Dermis microvascular lymphatic vessel endothelial cell (primary cell): Measurements from ENCODE around the gene JARID2. TPM values are rescaled to one million over a fixed set of nuclear protein-coding genes. Genes with fewer than 3 reads are reported as not detected.
"Not testable (repeated sequence)": the region's sequence is repeated elsewhere in the genome, so short reads cannot be mapped to it uniquely, and the experiment has no call there.

ENCODE experiments used
- DNase-seq, 2 donors: peaks; one replicate each; pipeline versions ENCODE4 v3.0.0 to v3.0.0-alpha.2; 2010; ENCODE audit warnings: low read depth in 2 of 2
- total RNA-seq: library from RNA; depleted of rRNA; stranded (reverse); fragments of >200 nt; gene quantifications from 2 replicates; pipeline ENCODE4 v1.2.1, GENCODE V29; 2014

JARID2 gene
- total RNA-seq, 1 donor from 2014 or later = 11.8 TPM

DNA sequence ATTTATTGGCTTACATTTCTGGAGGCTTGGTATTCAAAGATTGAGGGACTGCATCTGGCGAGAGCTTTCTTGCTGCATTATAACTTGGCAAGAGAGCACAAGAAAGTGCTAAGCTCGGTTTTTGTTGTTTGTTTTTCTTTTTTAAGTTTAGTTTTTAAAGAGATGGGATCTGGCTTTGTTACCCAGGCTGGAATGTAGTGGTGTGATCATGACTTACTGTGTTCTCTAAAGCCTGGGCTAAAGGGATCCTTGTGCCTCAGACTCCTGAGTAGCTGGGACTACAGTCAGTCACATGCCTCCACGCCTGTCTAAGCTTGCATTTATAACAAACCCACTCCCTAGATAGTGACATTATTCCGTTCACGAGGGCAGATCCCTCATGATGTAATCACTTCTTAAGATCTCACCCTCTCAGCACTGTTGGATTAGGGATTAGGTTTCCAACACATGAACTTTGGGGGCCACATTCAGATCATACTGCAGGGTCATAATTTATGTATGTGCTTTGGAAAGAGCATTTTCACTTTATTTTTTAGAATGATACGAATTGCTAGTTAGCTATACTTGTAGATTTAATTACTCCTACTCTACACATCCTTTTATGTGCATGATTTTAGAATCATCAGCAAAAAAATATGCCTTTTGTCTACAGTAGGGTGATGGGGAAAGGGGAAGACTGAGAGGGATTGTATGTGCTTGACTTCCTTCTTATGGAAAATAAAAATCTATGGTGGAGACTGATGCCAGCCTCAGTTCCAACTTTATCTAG, 167.8 kb downstream of the JARID2 start:
- no peak for DNase-seq

DNA sequence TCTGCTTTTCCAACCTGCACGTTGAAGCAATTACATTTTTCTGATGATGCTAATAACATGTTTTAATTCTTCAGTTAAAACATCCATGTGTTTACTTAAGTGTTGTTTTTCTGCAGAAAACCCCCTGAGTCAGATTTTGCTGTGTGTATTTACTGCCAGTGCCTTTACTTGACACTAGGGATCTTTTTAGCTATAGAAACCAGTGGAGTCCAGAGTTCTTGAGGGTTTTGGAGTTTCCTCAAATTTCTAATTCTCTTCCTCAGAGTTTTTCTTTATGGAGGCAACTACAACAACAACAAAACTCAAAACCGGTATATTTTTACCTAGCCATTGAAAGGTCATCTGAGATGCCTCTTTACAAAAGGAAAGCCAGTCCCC, 168.4 kb downstream of the JARID2 start:
- no peak for DNase-seq

DNA sequence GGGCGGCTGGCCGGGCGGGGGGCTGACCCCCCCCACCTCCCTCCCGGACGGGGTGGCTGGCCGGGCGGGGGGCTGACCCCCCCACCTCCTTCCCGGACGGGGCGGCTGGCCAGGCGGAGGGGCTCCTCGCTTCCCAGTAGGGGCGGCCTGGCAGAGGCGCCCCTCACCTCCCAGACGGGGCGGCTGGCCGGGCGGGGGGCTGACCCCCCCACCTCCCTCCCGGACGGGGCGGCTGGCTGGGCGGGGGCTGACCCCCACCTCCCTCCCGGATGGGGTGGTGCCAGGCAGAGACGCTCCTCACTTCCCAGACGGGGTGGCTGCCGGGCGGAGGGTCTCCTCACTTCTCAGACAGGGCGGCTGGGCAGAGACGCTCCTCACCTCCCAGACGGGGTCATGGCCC, 169.8 kb downstream of the JARID2 start:
- DNase-seq = not testable (repeated sequence)

DNA sequence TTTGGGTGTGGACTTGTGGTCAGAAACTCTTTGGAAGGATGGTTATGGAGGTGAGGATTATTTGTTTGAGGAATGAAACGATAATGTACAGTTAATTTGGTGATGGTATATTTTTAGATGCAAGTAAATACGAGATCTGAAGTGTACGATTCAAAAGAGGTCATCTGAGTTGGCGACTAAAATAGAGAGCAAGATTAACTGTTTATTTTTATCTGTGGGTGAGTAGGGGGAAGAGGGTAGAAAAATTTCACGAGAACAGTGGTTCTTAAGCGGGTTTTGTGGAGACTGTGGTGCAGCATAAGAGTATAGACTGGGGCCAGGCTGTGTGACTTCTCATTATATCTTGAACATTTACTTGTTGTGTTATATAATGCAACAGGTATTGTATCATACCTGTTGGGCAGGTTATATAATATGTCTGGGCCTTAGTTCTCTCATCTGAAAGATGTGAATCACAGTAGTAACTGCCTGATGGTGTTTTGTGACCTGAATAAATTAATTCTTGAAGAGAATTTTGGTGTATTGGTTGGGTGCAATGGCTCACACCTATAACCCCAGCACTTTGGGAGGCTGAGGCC, 171.2 kb downstream of the JARID2 start:
- no peak for DNase-seq

DNA sequence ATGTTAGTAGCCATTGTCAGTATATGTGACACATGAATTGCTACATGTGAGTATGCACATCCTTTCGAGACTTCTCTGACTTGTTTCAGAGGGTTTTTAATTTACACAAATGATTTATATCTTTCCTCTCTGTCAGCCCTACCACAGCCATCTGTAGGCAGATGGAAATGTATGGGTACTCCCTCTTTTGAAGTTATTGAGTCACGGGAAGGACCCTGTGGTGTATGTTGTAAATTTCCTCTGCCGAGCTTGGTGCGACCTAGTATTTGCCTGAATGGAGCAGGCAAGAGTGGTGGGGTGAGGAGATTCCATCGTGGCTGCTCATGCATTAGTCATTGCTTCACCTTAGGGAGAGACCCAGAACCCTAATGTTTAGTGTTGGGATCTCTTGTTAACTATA, 171.9 kb downstream of the JARID2 start:
- no peak for DNase-seq

DNA sequence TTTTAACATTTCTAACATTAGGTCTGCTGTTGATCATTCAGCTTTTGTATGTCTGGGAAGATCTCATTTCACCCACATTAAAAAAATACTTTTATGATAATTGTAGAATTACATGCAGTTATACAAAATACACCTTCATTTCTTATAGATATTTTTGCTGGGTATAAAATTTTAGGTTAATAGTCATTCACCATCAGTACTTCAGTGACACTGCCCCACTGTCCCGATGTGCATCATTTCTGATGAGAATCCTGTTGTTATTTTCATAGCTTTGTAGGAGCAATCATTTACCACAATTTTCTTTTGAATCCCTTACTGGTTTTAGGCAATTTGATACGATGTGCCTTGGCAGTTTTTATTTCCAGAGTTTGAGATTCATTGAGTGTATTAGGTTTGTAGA, 173.6 kb downstream of the JARID2 start:
- DNase-seq = no peak

DNA sequence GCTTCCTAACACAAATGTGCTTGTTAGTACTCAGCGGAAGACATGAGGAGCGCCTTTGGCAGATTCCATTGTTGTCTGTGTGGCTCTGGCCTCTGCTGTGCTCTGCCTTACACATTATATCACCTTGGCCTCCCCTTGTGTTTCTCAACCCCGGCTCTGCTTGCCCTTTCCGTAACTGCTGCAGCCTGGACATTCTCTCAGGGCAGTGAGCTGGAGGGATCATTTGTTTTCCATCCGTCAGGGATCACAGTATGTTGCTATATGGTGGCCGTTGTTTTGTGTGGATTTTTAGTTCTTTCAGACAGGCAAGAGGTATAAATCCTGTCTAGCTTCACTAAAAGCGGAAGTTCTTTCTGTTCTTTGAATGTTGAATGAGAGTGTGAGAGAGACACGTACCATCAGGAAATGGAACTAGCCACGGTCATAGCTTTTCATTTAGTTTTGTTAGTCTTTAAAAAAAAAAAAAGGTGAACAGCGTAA, 175.1 kb downstream of the JARID2 start:
- peak; percentile 25 to 65 for DNase-seq

DNA sequence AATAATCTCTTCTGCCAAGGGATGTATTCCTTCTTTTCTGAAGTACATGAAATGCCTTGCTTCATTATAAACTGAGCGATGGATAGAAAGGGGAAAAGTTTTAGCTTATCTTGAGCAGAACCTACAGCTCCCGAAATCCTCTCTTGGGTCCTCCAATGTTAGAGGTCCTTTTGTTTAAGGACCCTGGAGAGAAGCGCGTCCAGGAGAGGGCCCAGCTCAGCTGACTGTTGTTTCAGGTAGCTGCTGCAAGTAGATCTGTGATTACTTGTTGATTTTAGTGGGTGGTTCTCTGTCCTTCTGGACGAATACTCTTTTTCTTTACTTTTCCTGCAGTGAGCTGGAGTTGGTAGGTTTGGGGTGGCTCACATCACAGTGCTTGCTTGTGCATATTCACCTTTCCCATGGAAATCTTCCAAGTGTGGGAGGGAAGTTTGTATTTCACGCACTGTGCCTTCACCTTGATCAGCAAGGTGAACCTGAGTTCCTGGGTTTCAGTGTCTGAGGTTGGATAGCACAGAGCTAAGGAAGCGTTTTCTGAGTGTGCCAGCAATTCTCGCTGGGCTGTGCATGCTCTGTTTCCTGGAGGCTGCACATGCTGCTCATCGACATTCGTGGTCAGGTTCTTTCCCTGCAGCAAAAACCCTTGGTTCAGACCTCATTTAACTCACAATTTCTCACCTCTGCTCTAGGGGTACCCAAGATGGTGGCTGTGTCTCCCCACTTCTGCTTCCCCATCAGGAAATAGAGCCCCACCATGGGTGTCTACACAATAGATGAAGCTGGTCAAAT, 176.3 kb downstream of the JARID2 start:
- no peak for DNase-seq

DNA sequence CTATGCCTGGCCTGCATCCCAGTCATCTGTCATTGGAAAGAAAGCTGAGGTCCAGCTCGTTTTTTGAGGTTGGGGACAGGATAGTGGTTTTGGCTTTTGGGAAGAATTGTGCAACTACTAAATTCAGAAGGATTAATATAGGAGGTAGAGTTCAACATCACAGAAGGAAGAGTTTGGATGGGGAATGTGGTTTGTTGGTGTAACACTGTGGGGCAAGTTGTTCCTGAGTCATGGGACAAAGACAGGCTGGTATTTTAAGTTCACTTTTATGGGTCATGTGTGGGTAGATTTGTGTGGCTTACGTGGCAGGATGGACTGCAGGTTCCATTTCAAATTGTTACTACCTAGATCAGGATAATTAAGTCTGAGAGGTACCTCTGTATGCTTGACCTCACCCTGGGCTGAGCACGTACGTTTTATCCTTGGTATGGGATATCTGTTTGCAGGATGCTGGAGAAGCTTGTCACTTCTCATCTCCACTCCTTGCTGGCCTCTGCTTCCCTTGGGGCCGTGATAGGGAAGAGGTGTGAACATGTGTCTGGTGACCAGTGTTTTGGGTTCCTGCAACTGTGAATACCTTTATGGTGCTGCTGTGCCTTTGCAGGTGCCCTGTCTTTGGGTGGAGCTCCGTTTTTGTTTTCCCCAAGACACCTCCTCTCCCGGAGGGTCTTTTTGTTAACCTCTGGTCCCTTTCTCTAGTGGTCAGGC, 177.6 kb downstream of the JARID2 start:
- DNase-seq = no peak

DNA sequence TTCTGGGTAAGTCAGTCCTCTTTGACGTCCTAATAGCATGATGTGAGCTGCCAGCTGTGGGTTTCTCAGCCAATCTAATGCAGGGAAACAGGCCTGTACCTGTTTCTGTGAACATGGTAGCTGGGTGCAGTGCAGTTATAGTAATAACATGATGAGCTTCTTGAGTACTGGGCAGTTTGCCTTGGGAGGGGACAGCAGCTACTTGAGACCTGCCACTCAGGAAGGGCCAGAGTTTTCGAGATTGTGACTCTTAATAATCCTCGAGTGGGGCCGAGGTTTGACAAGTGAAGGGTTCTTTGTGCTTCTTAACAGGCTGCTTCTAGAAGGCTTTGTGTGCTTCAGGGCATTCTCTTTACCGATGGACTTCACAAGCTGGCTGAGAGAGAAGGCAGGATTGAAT, 180.1 kb downstream of the JARID2 start:
- DNase-seq = no peak

DNA sequence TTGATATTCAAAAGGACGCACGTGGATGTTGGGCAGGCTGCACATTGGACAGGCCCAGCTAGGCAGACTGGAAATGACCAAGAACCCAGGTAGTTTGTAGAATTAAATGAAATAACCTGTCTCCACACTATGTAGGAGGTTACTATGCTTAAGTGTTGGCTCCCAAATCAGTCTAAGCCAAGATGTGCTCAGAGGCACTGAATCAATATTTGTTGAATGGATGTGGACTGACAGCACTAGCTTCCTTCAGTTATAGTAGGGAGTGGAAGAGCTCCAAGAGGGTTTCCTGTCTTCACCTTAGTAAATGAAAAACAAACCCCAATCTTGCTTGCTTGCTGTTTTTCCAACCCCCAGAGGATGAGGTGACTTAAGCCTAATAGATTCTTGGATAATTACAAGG, 180.5 kb downstream of the JARID2 start:
- no peak for DNase-seq

DNA sequence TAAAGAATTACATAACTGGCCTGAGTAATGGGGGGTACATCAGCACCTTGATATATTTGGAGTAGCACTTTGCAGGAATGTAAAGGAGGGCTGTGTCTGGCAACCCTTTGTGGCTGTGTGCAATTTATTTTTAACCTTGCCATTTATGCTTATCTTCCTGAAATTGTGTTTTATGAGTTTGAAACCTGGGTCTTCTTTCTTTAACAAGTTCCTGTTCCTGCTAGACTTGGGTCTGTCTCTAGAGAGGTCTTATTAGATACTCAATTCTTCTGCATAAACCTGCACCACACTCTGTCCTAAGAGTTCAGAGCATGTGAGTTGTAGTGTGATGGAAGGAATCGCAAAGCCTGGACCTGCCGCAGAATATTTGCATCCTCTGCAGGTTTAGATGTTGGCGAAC, 181.0 kb downstream of the JARID2 start:
- no peak for DNase-seq

DNA sequence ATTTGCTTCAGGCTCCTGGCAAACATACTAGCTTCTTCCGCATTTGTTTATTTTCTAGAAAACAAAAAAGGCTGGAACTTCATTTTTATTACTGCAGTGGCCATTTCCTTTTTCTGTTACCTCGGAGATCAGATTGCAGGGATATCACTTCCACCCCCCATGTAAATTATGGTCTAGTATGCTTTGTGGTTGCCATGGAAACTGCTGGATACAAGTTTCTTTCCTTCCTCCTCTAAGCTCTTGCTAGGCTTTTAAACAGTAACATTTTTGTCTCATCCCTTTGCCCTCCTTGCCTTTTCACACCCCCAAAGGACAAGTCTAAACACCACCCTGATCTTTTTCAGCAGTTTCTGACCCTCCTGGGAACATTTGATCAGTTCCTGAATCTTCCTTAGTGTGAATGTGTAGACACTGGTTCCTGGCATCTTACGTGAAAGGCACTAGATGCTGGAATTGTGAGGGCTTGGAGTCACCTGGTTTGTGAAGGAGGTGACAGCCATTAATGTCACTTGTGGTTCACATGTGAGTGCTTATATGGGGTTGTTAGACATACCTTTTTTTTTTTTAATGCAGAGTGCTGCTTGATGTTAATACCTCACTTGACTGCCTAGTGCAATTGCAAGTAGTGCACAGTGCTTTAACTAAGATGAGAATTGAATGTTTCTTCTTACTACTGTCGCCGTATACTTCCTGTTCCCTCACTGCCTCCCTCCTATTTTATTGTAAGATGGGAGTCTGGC, 181.6 kb downstream of the JARID2 start:
- DNase-seq = peak; percentile 39 to 69

DNA sequence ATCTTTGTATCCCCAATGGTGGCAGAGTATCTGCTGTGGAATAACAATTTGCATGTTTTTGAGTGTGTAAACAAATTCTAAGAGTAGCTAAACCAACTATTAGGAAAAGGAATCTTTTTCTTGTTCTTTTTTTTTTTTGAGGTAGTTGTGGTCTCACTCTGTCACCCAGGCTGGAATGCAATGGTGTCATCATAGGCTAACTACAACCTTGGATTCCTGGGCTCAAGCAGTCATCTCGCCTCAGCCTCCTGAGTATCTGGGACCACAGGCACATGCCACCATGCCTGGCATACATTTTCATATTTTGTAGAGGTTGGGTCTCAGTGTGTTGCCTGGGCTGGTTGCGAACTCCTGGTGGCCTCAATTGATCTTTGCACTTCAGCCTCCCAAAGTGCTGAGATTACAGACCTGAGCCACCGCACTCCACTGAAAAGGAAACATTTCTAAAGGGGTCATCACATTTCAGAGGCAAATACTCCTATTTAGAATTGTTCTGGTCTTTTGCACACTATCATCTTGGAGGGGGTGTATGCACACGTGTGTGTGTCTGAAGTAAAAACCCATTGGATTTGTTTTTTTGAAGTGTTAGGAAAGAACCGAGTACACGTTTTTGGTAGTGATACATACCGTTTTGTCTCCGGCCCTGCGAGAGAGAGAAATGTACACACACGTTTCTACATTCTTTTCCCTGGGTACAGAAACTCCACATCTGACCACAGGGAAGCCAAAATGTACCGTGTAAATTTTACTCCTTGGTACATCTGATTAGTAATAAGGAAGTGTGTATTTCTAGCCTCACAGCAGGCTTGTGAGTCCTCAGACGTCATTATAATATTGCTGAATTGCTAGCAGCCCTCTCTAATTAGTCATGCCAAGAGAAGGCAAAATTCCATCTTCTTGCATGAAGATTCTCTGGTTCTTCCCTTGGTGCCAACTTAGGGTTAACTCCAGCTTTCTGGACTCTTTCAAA, 183.6 kb downstream of the JARID2 start:
- DNase-seq = no peak

DNA sequence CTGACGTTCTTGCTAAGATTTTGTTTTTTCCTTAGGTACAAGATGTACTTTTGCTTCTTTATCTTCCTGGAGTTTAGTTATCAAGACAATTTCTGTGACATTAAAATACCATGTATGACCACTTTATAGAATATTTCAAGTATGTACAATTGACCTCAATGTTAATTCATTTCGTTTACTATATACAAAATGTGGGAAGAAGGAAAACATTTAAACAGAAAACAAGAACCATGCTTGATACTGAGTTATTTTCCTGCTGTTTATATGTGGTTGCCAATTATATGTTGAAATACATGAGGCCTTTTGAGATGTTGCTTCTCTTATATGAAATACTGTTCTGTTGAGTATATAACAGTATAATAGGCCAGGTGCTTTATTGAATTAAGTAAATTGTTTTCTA, 184.3 kb downstream of the JARID2 start:
- DNase-seq = no peak

DNA sequence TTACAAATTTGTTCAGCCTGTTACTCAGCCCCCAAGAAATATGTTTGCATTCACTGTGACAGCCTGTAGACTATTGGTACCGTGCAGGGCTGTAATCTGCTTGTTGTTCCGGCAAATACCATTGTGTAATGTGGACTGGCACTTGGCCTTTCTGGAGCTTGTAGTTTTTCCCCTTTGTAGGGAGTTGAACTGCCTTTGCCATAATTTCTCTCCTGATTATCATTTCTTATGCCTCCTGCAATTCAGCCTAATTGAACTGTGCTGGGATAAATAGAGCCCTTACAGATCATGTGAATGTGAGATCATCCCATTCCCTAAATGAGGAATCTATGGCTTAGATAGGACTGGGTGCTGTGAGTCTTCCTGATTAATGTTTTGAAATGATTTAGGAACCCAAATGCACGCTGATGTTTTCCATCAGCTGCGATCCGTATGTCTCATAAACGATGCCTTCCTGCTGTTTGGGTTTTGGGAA, 185.1 kb downstream of the JARID2 start:
- no peak for DNase-seq

DNA sequence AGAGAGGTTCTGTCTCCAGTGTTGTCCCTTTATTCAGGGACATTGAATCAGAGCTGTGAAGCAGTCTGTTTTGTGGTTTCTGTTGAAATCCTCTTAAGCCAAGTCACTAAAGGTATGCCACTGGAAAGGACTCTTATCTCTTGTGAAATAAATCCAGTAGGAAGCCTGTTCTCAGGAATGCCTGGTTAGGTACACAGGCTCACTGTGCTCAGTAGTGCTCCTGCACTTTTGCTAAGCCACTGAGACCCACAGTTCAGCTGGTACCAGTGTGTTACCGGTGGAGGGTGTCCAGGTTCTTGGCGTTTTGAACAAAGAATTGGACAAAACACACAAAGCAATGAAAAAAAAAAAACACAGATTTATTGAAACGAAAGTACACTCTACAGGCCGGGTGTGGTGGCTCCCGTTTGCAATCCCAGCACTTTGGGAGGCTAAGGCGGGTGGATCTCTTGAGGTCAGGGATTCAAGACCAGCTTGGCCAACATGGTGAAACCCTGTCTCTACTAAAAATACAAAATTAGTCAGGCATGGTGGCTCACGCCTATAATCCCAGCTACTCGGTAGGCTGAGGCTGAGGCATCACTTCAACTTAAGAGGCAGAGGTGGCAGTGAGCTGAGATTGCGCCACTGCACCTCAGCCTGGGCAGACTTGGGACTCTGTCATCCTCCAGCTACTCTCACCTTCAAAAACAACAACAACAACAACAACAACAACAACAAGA, 186.1 kb downstream of the JARID2 start:
- DNase-seq = no peak

DNA sequence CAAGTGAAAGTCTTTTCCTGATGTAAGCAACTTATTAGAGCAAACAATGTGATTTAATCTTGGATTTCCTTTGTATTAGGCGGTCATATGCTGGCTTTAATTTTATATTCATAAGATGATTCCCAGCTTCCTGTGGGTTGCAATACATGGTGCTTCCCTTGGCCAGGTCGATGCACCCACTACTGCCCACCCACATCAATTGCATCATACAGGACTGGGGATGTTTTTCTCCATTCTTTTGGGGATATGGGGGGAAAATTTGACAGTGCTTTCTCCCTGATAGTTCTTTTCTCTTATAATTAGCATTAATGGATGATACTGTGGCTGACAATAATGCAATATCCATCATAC, 187.6 kb downstream of the JARID2 start:
- DNase-seq = no peak

DNA sequence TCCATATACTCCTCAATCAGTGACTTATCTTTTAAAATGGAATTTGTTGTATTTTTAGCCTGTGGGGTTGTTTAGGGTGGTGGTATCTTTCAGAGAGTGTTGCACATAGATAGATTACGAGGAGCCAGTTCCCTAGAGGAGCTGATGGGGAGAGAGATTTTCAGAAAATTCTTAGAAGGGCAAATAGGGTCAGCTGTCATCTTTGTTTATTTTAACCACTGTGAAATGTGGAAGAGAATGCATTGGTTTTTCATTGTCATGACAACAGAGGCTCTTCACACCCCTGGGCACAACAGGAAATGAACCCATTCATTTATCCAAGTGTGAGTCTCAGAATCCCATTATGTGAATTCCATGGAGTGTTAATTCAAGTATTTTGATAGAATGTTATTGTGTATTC, 188.4 kb downstream of the JARID2 start:
- peak in 1 of 2 donors; percentile 59 for DNase-seq
